Forelimb muscle (tissue), 1 donor: ENCODE results near the gene PITPNM2. TPM values are rescaled to one million over a fixed set of nuclear protein-coding genes. Genes with fewer than 3 reads are reported as not detected.
"Not testable (repeated sequence)": the region's sequence is repeated elsewhere in the genome, so short reads cannot be mapped to it uniquely, and the experiment has no call there.

Experiments used
- DNase-seq: peaks from one replicate; pipeline ENCODE4 v3.0.0-alpha.2; 2013; ENCODE audit warnings: low read depth
- polyA plus RNA-seq: library from polyadenylated mRNA; unstranded; fragments of 120-200 nt; gene quantifications from one replicate; pipeline ENCODE4 v1.2.1, GENCODE V29; 2013; ENCODE audit not compliant: insufficient read length

Gene PITPNM2
- polyA plus RNA-seq, 1 donor = 4.7 TPM

GRCh38 chr12:123120452-123121166 is 30.3 kb downstream of the PITPNM2 start:
- DNase-seq = no peak

GRCh38 chr12:123119808-123120207 is 31.1 kb downstream of the PITPNM2 start:
- no peak for DNase-seq

GRCh38 chr12:123118497-123118896 is 32.4 kb downstream of the PITPNM2 start:
- no peak for DNase-seq

GRCh38 chr12:123115409-123116121 is 35.3 kb downstream of the PITPNM2 start:
- no peak for DNase-seq

- DNase-seq = no peak
Measured at GRCh38 chr12:123114304-123115083, 36.4 kb downstream of the PITPNM2 start.

- no peak for DNase-seq
Measured at GRCh38 chr12:123113026-123113425, 37.9 kb downstream of the PITPNM2 start.

- no peak for DNase-seq
Measured at GRCh38 chr12:123111498-123112165, 39.3 kb downstream of the PITPNM2 start.

GRCh38 chr12:123109319-123109772 is 41.5 kb downstream of the PITPNM2 start:
- no peak for DNase-seq

GRCh38 chr12:123108682-123109066 is 42.2 kb downstream of the PITPNM2 start:
- no peak for DNase-seq

- DNase-seq = no peak
Measured at GRCh38 chr12:123107926-123108681, 42.8 kb downstream of the PITPNM2 start.

GRCh38 chr12:123106640-123107359 is 44.1 kb downstream of the PITPNM2 start:
- DNase-seq = no peak

- no peak for DNase-seq
Measured at GRCh38 chr12:123105211-123105826, 45.6 kb downstream of the PITPNM2 start.

- no peak for DNase-seq
Measured at GRCh38 chr12:123104809-123105208, 46.1 kb downstream of the PITPNM2 start.

- not testable (repeated sequence) for DNase-seq
Measured at GRCh38 chr12:123104094-123104493, 46.8 kb downstream of the PITPNM2 start.

GRCh38 chr12:123102781-123103503 is 47.9 kb downstream of the PITPNM2 start:
- DNase-seq = no peak

GRCh38 chr12:123102366-123102765 is 48.5 kb downstream of the PITPNM2 start:
- no peak for DNase-seq

GRCh38 chr12:123101526-123101925 is 49.4 kb downstream of the PITPNM2 start:
- DNase-seq = no peak
